Astrocyte of the spinal cord (primary cell): ENCODE data around the gene MTPN.

Source experiments
- DNase-seq: peaks from one replicate; pipeline ENCODE4 v3.0.0; 2011; ENCODE audit warnings: low read depth, low spot score
- H3K4me3 ChIP-seq: 2 replicates; pipeline ENCODE4 v1.5.1; 2011; ENCODE audit warnings: low read depth, mild to moderate bottlenecking, low read length, moderate library complexity
- in situ Hi-C: cut with HindIII; loops from 2 replicates; pipeline ENCODE4 v1.10.0; 2017; ENCODE audit warnings: low sequenced_read_pairs
- TF ChIP-seq, protein P1 (sequence below): IDR thresholded peaks from 2 replicates; pipeline ENCODE4 v1.5.1; 2012; ENCODE audit warnings: low read depth, mild to moderate bottlenecking, low read length, inconsistent platforms

MTPN gene

GRCh38 chr7:136015638-136016037 lies 38.5 kb upstream of the MTPN start:
- TF ChIP-seq, protein P1, sequence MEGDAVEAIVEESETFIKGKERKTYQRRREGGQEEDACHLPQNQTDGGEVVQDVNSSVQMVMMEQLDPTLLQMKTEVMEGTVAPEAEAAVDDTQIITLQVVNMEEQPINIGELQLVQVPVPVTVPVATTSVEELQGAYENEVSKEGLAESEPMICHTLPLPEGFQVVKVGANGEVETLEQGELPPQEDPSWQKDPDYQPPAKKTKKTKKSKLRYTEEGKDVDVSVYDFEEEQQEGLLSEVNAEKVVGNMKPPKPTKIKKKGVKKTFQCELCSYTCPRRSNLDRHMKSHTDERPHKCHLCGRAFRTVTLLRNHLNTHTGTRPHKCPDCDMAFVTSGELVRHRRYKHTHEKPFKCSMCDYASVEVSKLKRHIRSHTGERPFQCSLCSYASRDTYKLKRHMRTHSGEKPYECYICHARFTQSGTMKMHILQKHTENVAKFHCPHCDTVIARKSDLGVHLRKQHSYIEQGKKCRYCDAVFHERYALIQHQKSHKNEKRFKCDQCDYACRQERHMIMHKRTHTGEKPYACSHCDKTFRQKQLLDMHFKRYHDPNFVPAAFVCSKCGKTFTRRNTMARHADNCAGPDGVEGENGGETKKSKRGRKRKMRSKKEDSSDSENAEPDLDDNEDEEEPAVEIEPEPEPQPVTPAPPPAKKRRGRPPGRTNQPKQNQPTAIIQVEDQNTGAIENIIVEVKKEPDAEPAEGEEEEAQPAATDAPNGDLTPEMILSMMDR = no peak
- H3K4me3 ChIP-seq = no peak overlapping the region
- DNase-seq = no peak
- in situ Hi-C loops = no loop called here

GRCh38 chr7:136014659-136015058 lies 37.5 kb upstream of the MTPN start:
- in situ Hi-C loops = no loop called here
- no peak overlapping the region for H3K4me3 ChIP-seq
- DNase-seq = no peak
- TF ChIP-seq, protein P1 = no peak

- TF ChIP-seq, protein P1 = no peak
- no peak for DNase-seq
- H3K4me3 ChIP-seq = no peak overlapping the region
- in situ Hi-C loops = no loop called here
Measured at GRCh38 chr7:136012238-136012637, 35.1 kb upstream of the MTPN start.

- in situ Hi-C loops = no loop called here
- peak; percentile 60 for DNase-seq
- H3K4me3 ChIP-seq = no peak overlapping the region
- TF ChIP-seq, protein P1 = peak; percentile 51
Measured at GRCh38 chr7:136009488-136010079, 32.4 kb upstream of the MTPN start.

- TF ChIP-seq, protein P1 = no peak
- H3K4me3 ChIP-seq = no peak overlapping the region
- no peak for DNase-seq
- in situ Hi-C loops = no loop called here
Measured at GRCh38 chr7:136006208-136006607, 29.0 kb upstream of the MTPN start.

- in situ Hi-C loops = no loop called here
- DNase-seq = no peak
- H3K4me3 ChIP-seq = no peak overlapping the region
- TF ChIP-seq, protein P1 = no peak
Measured at GRCh38 chr7:136004083-136004482, 26.9 kb upstream of the MTPN start.
